ENCODE results near the gene ZNF230.
A peak's percentile ranks its signal among the peaks of the same experiment; 100 is the strongest.

Gene ZNF230

DNA sequence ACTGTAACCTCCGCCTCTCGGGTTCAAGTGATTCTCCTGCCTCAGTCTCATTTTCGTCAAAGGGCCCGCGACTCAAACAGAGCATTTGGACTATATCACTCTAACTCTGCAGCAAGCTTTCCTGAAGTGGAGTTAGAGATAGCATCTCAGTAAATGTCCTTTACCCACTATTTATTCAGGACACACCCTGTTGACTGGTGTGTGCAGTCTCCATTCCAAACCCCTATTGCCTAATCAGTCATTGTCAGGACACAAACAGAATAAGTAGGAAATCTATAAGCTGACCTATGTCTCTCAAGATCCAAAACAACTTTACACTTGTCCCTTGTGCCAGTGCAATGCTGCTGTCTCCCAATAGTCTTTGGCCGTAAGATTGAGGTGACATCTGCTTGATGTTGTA is 23.9 kb downstream of the ZNF230 start:
- DNase-seq (ENCODE audit: low read depth), result no peak
- H3K4me3 ChIP-seq (ENCODE audit: low read depth, low read length), result no peak overlapping the region
- TF ChIP-seq, protein P1, sequence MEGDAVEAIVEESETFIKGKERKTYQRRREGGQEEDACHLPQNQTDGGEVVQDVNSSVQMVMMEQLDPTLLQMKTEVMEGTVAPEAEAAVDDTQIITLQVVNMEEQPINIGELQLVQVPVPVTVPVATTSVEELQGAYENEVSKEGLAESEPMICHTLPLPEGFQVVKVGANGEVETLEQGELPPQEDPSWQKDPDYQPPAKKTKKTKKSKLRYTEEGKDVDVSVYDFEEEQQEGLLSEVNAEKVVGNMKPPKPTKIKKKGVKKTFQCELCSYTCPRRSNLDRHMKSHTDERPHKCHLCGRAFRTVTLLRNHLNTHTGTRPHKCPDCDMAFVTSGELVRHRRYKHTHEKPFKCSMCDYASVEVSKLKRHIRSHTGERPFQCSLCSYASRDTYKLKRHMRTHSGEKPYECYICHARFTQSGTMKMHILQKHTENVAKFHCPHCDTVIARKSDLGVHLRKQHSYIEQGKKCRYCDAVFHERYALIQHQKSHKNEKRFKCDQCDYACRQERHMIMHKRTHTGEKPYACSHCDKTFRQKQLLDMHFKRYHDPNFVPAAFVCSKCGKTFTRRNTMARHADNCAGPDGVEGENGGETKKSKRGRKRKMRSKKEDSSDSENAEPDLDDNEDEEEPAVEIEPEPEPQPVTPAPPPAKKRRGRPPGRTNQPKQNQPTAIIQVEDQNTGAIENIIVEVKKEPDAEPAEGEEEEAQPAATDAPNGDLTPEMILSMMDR (conservative IDR thresholded peaks at IDR 0.05; ENCODE audit: low read depth, low read length), result no peak

GRCh38 chr19:44032001-44032610 is 29.3 kb downstream of the ZNF230 start:
- TF ChIP-seq, protein P1 (conservative IDR thresholded peaks at IDR 0.05; ENCODE audit: low read depth, low read length), result no peak
- H3K4me3 ChIP-seq (ENCODE audit: low read depth, low read length), result no peak overlapping the region
- no peak for DNase-seq (ENCODE audit: low read depth)

GRCh38 chr19:44042147-44042546 is 39.4 kb downstream of the ZNF230 start:
- no peak overlapping the region for H3K4me3 ChIP-seq (ENCODE audit: low read depth, low read length)
- DNase-seq (ENCODE audit: low read depth), result no peak
- TF ChIP-seq, protein P1 (conservative IDR thresholded peaks at IDR 0.05; ENCODE audit: low read depth, low read length), result no peak

DNA sequence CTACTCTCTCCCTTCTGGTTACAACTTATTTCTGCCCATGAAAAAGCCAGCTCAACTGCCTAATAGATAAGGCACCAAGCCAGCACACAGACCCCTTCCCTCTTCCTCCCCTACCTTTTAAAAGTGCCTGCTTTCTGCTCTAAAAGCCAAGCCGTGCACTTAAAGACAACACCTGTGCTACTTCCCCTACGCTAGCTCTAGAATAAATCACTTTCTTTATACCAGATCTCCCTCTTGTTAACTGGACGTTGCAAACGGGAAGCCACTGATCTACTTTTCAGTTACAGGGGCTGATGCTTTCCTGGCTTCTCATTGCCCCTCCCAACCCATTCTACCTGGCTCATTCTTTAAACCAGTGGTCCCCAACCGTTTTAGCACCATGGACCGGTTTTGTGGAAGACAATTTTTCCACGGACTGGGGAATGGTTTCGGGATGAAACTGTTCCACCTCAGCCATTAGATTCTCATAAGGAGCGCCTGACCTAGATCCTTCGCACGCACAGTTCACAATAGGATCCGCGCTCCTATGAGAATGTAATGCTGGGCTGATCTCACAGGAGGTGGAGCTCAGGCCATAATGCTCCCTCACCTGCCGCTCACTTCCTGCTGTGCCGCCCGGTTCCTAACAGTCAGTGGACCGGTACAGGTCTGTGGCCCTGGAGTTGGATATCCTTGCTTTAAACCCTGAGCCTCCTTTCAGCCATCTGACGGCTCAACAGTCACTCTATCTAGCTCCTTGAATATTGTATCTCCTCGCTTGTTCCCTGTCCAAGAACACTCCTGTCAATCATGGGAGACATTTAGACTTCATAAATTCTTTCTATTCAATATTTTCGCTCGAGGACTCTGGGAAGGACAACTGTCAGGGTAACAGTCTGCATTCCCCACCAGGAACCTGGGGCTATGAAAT is 48.2 kb downstream of the ZNF230 start:
- peak overlapping the region; percentile 74 for H3K4me3 ChIP-seq (ENCODE audit: low read depth, low read length)
- DNase-seq (ENCODE audit: low read depth), result peak; percentile 7
- TF ChIP-seq, protein P1 (conservative IDR thresholded peaks at IDR 0.05; ENCODE audit: low read depth, low read length), result no peak

- TF ChIP-seq, protein P1 (conservative IDR thresholded peaks at IDR 0.05; ENCODE audit: low read depth, low read length), result no peak
- H3K4me3 ChIP-seq (ENCODE audit: low read depth, low read length), result peak within 1 kb of the TSS; percentile 74
- peak; percentile 94 for DNase-seq (ENCODE audit: low read depth)
Measured at GRCh38 chr19:44051650-44052402, 49.1 kb downstream of the ZNF230 start, which contains the start of gene ZNF223. Gene ZNF223 (plus strand): TSS chr19:44052036. CDS start chr19:44055177, 3,141 bp downstream.

GRCh38 chr19:44055870-44056269 is 53.1 kb downstream of the ZNF230 start:
- H3K4me3 ChIP-seq (ENCODE audit: low read depth, low read length), result no peak overlapping the region
- TF ChIP-seq, protein P1 (conservative IDR thresholded peaks at IDR 0.05; ENCODE audit: low read depth, low read length), result no peak
- no peak for DNase-seq (ENCODE audit: low read depth)

All from choroid plexus epithelial cell (primary cell).